ENCODE measurements around the gene HARS2. TPM values are rescaled to one million over a fixed set of nuclear protein-coding genes. Genes with fewer than 3 reads are reported as not detected.
A peak's percentile ranks its signal among the peaks of the same experiment; 100 is the strongest.

HARS2 gene
- total RNA-seq, 4 donors from 2014 or later = 13.3 to 24.2 (median 22.8) TPM

DNA sequence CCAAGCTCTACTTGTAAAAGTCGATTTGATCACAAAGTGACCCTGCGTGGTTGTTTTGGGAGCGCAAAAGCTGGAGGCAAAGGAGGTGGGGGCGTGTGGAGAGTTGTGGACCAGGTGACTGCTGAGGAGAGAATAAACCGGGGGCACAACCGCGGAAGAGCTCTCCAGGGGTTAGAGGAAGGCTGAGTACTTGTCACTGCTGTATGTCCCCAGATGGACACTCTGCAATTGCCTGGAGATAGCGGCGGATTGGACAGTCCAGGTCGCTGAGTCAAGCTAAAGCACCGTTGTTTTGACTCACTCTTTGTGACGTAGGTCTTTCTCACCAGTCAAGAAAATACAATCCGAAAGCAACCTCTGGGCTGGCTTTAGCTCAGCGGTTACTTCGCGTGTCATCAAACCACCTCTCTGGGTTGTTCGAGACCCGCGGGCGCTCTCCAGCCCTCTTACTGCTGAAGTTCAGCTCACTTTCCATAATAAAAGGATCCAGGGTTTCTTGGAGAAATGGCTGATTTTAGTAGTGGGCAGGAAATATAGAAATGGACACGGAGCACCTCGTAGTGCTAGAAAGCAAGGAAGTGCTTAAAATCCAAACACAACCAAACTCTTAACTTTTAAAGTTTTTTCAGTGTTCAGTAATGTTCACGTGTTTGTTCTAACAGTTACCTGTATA is 34.7 kb downstream of the HARS2 start:
- H3K9me3 ChIP-seq = no peaks in the 10 kb centered on the region
- peak overlapping the region in 1 of 4 donors; percentile 39 for H3K4me3 ChIP-seq
- DNase-seq = no peak
- H3K36me3 ChIP-seq = no peaks in the 10 kb centered on the region
- TF ChIP-seq, protein P1, sequence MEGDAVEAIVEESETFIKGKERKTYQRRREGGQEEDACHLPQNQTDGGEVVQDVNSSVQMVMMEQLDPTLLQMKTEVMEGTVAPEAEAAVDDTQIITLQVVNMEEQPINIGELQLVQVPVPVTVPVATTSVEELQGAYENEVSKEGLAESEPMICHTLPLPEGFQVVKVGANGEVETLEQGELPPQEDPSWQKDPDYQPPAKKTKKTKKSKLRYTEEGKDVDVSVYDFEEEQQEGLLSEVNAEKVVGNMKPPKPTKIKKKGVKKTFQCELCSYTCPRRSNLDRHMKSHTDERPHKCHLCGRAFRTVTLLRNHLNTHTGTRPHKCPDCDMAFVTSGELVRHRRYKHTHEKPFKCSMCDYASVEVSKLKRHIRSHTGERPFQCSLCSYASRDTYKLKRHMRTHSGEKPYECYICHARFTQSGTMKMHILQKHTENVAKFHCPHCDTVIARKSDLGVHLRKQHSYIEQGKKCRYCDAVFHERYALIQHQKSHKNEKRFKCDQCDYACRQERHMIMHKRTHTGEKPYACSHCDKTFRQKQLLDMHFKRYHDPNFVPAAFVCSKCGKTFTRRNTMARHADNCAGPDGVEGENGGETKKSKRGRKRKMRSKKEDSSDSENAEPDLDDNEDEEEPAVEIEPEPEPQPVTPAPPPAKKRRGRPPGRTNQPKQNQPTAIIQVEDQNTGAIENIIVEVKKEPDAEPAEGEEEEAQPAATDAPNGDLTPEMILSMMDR (IDR thresholded peaks at IDR 0.05) = no peak
- TF ChIP-seq POLR2A (IDR thresholded peaks at IDR 0.05) = no peak
- H3K27me3 ChIP-seq = peaks cover 0 to 30% (median 0%) of the 10 kb centered on the region in 4 donors
- 10 to 14% methylated on average over 19 to 23 of the region's 23 CpGs for WGBS, 2 donors
- H3K27ac ChIP-seq = no peak overlapping the region
- peaks cover 0 to 6% (median 0%) of the 10 kb centered on the region in 3 donors for H3K4me1 ChIP-seq
- intact Hi-C loops (cut with DNase I) = no loop called here

- WGBS, 2 donors = 47 to 59% methylated on average over 4 of the region's 4 CpGs
- no peak for DNase-seq
- Histone ChIP-seq H3K36me3 (no peaks in the 10 kb centered on the region), H3K4me3 (no peak overlapping the region), H3K27ac (no peak overlapping the region), H3K9me3 (no peaks in the 10 kb centered on the region), H3K4me1 (no peaks in the 10 kb centered on the region), H3K27me3 (peaks cover 0 to 58% (median 0%) of the 10 kb centered on the region in 4 donors)
- intact Hi-C loops (cut with DNase I) = no loop called here
- no peak for TF ChIP-seq POLR2A (IDR thresholded peaks at IDR 0.05)
- TF ChIP-seq, protein P1 (IDR thresholded peaks at IDR 0.05) = no peak
These were observed 41.8 kb downstream of the HARS2 start for GRCh38 chr5:140733098-140733497.

DNA sequence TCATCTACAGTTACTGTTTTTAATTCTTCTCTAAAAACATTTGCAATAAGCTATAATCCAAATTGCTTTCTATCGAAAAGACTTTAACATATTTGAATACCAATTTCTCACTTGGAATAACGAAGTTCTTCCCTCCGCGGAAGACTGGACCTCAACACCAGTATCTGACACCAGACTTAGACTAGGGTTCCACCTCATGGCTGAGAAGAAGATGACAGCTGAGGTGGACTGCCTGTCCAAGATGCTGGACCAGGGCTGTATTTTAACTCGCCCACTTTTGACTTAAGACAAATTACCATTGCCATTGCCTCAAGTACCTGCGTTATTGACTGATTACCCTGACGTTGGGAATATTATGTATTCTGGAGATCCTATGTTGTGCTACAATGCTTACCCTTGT is 43.1 kb downstream of the HARS2 start:
- DNase-seq = no peak

GRCh38 chr5:140737486-140737885 is 46.2 kb downstream of the HARS2 start:
- no peaks in the 10 kb centered on the region for H3K36me3 ChIP-seq
- H3K9me3 ChIP-seq = no peaks in the 10 kb centered on the region
- H3K27ac ChIP-seq = no peak overlapping the region
- H3K27me3 ChIP-seq = peaks cover 0 to 36% (median 0%) of the 10 kb centered on the region in 4 donors
- WGBS, 2 donors = 46 to 71% methylated on average over 1 of the region's 1 CpG
- no peak overlapping the region for H3K4me3 ChIP-seq
- H3K4me1 ChIP-seq = no peaks in the 10 kb centered on the region
- DNase-seq = no peak
- TF ChIP-seq, protein P1 (IDR thresholded peaks at IDR 0.05) = no peak
- no peak for TF ChIP-seq POLR2A (IDR thresholded peaks at IDR 0.05)
- intact Hi-C loops (cut with DNase I) = no loop called here

More for the DNA sequence above, 43.1 kb downstream of the HARS2 start:
- TF ChIP-seq, protein P1 (IDR thresholded peaks at IDR 0.05) = peak in 2 of 6 experiments; percentile 9 to 30
- TF ChIP-seq POLR2A (IDR thresholded peaks at IDR 0.05) = no peak
- H3K9me3 ChIP-seq = no peaks in the 10 kb centered on the region
- no peak overlapping the region for H3K4me3 ChIP-seq
- no peaks in the 10 kb centered on the region for H3K4me1 ChIP-seq
- intact Hi-C loops (cut with DNase I) = no loop called here
- WGBS, 2 donors = 65 to 67% methylated on average over 7 of the region's 7 CpGs
- H3K27ac ChIP-seq = no peak overlapping the region
- H3K27me3 ChIP-seq = peaks cover 0 to 57% (median 0%) of the 10 kb centered on the region in 4 donors
- H3K36me3 ChIP-seq = no peaks in the 10 kb centered on the region

DNA sequence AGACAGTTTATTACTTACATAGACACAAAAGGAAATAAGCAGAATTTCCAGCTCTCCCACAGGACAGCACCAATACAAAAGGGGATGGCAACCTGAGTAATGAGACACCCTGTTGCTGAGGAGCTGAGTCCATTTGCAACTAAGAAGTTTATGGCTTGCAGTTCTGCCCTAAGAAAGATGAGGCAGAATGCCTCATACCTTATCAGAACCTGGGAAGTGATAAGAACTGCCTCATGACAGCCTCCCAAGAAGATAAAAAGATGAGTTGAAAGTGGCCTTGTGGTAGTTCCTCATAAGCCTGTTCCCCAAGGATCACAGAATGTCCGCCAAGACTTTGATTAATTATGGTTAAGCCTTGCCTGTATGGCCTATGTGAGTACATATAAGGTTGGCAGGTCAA is 50.7 kb downstream of the HARS2 start:
- 56 to 67% methylated on average over 1 of the region's 1 CpG for WGBS, 2 donors
- intact Hi-C loops (cut with DNase I) = no loop called here
- Histone ChIP-seq H3K27ac (no peak overlapping the region), H3K36me3 (no peaks in the 10 kb centered on the region), H3K9me3 (peaks cover 0 to 17% (median 0%) of the 10 kb centered on the region in 3 donors), H3K27me3 (peaks cover 0 to 16% (median 0%) of the 10 kb centered on the region in 4 donors), H3K4me3 (no peak overlapping the region), H3K4me1 (no peaks in the 10 kb centered on the region)
- DNase-seq = no peak
- no peak for TF ChIP-seq POLR2A (IDR thresholded peaks at IDR 0.05)

Small RNAs within 50 kb of the gene (small RNA-seq; reads per million reads assigned to genes)
- gene VTRNA1-1 (43.1 to 105 (median 78.8) reads per million in 4 donors), gene VTRNA1-2 (9.3 to 26.1 (median 20.4) reads per million in 4 donors), gene VTRNA1-3 (0.15 to 3.1 (median 1.7) reads per million in 4 donors)

Other genes with a start within 250 kb of the HARS2 start
- gene EIF4EBP3, start 143.8 kb upstream of the HARS2 start, total RNA-seq = 10 to 100 TPM in 1 of 4 donors, 1 to 10 TPM in 3; 3.0 to 12.4 (median 6.2) TPM
- gene SRA1, start 134.0 kb upstream of the HARS2 start, total RNA-seq = 10 to 100 TPM; 17.4 to 22.3 (median 21.0) TPM
- gene APBB3, start 126.9 kb upstream of the HARS2 start, total RNA-seq = 10 to 100 TPM in 1 of 4 donors, 1 to 10 TPM in 3; 3.4 to 10.5 (median 6.5) TPM
- gene SLC35A4, start 126.6 kb upstream of the HARS2 start, total RNA-seq = 10 to 100 TPM; 41.4 to 56.9 (median 52.6) TPM
- 10 to 100 TPM in 3 of 4 donors, 1 to 10 TPM in 1; 7.6 to 58.1 (median 30.9) TPM for gene CD14, start 58.3 kb upstream of the HARS2 start, total RNA-seq
- gene TMCO6, start 52.0 kb upstream of the HARS2 start, total RNA-seq = 10 to 100 TPM; 18.4 to 46.7 (median 28.2) TPM
- 10 to 100 TPM; 31.3 to 56.3 (median 42.5) TPM for gene NDUFA2, start 43.8 kb upstream of the HARS2 start, total RNA-seq
- gene IK, start 43.6 kb upstream of the HARS2 start, total RNA-seq = 100 to 1,000 TPM in 1 of 4 donors, 10 to 100 TPM in 3; 44.9 to 110 (median 79.8) TPM
- 10 to 100 TPM; 24.2 to 29.5 (median 25.4) TPM for gene WDR55, start 26.6 kb upstream of the HARS2 start, total RNA-seq
- gene DND1, start 17.9 kb upstream of the HARS2 start, total RNA-seq = under 1 TPM in 2 of 4 donors, not detected in 2; 0.19 to 0.75 TPM
- gene HARS1, start 85 bp upstream of the HARS2 start, total RNA-seq = 10 to 100 TPM; 44.3 to 74.0 (median 62.9) TPM
- gene ZMAT2, start 9.0 kb downstream of the HARS2 start, total RNA-seq = 10 to 100 TPM; 25.2 to 52.4 (median 41.3) TPM
- not detected for gene PCDHA1, start 94.7 kb downstream of the HARS2 start, total RNA-seq
- gene PCDHA2, start 103.4 kb downstream of the HARS2 start, total RNA-seq = not detected
- under 1 TPM in 3 of 4 donors, not detected in 1; 0.09 to 0.19 (median 0.18) TPM for gene PCDHA3, start 109.6 kb downstream of the HARS2 start, total RNA-seq
- under 1 TPM; 0.18 to 0.38 (median 0.27) TPM for gene PCDHA4, start 115.6 kb downstream of the HARS2 start, total RNA-seq
- gene PCDHA5, start 130.2 kb downstream of the HARS2 start, total RNA-seq = under 1 TPM in 3 of 4 donors, not detected in 1; 0.09 to 0.19 (median 0.15) TPM
- gene PCDHA6, start 136.5 kb downstream of the HARS2 start, total RNA-seq = under 1 TPM in 3 of 4 donors, not detected in 1; 0.19 to 0.27 (median 0.21) TPM
- under 1 TPM in 2 of 4 donors, not detected in 2; 0.15 to 0.19 TPM for gene PCDHA7, start 142.8 kb downstream of the HARS2 start, total RNA-seq
- under 1 TPM in 1 of 4 donors, not detected in 3; 0.19 TPM for gene PCDHA8, start 149.7 kb downstream of the HARS2 start, total RNA-seq
- under 1 TPM in 1 of 4 donors, not detected in 3; 0.19 TPM for gene PCDHA9, start 156.9 kb downstream of the HARS2 start, total RNA-seq
- gene PCDHA10, start 164.4 kb downstream of the HARS2 start, total RNA-seq = under 1 TPM; under 0.01 to 0.15 (median 0.08) TPM
- under 1 TPM in 3 of 4 donors, not detected in 1; under 0.01 to 0.11 (median 0.04) TPM for gene PCDHA11, start 177.5 kb downstream of the HARS2 start, total RNA-seq
- gene PCDHA12, start 183.9 kb downstream of the HARS2 start, total RNA-seq = under 1 TPM in 2 of 4 donors, not detected in 2; 0.15 to 0.26 TPM
- gene PCDHA13, start 190.7 kb downstream of the HARS2 start, total RNA-seq = under 1 TPM in 1 of 4 donors, not detected in 3; 0.19 TPM
- gene PCDHAC1, start 234.8 kb downstream of the HARS2 start, total RNA-seq = under 1 TPM in 3 of 4 donors, not detected in 1; 0.06 to 0.27 (median 0.19) TPM